Stimulated activated CD8-positive, alpha-beta memory T cell treated with anti-CD3 and anti-CD28 coated beads, Interleukin-12 subunit alpha, Interleukin-12 subunit beta, amount 100 ng/mL, for 4 hours (primary cell): Measurements from ENCODE around the gene FBXL17.
A peak's percentile ranks its signal among the peaks of the same experiment; 100 is the strongest.
"Not testable (repeated sequence)": the region's sequence is repeated elsewhere in the genome, so short reads cannot be mapped to it uniquely, and the experiment has no call there.

Experiments used
- DNase-seq: peaks from one replicate; pipeline ENCODE4 v3.0.0-alpha.2; 2020; ENCODE audit warnings: low read depth

FBXL17 gene

DNA sequence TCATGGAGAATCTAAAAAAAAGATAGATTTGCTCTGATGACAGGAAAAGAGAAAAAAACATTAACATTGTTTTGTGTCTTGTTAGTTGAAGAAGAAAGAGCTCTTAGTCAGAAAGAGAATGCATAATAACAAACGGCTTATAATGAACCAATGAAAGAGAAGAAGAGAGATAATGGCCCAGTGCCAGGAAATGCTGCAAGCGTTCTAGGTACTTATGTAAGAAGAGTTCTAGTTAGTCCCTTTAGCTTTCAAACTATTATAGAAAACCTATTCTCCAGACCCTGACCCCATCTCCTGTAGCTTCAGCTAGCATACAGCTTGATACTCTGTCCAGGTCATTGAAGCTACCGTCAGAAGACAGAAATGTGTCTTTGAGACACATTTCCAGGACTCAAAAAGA lies 70.2 kb downstream of the FBXL17 start:
- DNase-seq = no peak

DNA sequence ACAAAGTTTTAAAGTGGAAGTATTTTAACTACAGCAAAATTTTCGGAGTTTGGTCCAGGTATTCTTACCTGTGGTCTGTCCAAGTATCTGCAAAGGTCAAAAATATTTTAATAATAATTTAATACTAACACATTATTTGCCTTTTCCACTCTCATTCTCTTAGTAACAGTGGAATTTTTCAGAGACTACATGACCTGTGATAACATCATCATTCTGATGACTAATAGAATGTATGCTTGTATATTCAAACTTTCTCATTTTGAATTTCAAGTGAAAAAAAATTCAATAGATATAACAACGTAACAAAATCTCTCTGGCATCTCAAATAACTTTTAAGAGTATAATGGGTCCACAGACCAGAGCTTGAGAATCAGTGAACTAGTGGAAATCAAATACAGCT lies 78.3 kb downstream of the FBXL17 start:
- DNase-seq = no peak

DNA sequence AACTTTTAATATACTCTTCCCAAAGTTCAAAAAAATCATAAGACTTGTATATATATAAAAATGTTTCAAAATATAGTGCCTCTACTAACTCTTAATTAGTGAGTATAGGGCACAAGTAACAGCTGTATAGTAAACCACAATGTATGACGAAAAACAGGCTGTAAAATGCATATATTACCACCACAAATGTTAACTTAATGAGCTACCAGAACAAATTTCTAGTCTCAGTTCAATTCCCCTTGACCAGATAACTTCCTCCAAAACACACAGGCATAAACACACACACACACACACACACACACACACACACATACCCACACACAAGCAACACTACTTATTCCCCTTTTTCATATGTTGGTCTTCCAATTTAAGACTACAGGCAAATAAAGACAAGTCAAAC lies 78.8 kb downstream of the FBXL17 start:
- DNase-seq = no peak

DNA sequence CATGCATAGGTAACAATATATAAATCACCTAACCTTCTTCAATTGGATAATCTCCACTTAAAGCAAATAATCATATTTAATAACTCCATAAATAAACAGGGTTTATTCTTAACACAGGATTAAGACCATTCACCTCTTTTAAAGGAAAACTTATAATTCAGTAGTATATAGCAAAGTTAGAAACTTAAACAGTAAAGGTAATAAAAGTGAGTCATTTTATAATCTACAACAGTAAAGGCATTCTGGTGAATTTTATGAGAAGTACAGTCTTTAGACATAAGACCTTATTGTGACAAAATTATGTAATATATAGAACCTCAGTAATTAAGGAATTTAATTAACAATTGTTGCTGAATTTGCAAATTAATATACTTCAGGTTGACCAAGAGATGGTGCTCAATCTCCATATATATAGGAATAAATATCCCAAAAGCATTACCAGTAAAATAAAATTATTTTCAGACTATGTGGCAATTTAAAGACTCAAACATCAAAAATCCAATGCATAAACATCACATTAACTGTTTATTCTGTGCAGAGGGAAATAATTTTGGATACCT lies 84.8 kb downstream of the FBXL17 start:
- DNase-seq = no peak

DNA sequence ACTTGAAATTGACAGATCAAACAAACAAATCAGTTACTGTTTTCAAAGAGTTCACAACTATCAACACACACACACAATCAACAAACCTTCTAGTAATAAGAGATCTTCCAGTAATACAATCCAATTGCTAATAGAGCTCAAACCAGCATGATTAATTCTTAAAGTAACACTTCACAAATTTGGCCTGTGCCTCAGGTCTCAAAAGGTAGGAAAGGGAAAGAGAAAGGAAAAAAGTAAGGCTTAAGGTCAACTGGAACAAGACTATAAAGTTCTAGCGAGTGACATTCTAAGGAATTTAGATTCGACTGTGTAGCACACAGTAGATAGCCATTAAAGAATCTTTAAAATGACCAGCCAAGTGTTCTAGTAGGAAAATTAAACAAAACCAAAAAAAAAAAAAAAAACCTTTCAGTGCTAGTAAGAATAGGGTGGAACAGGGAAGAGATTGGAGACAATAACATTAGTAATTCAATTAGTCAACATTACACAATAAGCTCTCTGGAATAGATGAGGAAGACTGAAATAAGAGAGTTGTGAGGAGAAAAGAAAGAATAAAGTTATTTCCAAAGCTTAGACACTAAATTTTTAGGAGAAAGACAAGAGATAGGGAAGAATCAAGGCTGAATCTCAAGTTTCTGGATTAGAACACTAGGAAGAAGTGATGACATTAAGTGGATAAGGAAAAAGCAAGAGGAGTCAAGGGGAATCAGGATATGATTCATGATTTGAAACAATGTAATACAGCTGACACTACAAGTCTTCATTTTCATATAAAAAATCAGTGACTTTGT lies 86.1 kb downstream of the FBXL17 start:
- no peak for DNase-seq

DNA sequence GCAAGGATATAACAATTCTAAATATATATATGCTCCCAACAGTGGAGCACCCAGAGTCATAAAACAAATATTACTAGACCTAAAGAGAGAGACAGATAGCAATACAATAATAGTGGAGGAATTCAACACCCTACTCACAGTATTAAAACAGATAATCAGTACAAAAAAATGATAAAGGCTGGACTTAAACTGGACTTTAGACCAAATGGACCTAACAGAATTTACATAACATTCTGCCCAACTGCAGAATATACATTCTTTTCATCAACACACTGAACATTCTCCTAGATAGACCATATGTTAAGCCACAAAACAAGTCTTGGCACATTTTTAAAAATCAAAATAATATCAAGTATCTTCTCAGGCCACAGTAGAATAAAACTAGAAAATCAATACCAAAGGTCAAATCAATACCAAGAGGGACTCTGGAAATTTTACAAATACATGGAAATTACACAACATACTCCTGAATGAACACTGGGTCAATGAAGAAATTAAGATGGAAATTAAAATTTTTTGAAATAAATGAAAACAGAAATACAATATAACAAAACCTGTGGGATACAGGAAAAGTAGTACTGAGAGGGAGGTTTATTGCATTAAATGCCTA lies 100.8 kb downstream of the FBXL17 start:
- no peak for DNase-seq

DNA sequence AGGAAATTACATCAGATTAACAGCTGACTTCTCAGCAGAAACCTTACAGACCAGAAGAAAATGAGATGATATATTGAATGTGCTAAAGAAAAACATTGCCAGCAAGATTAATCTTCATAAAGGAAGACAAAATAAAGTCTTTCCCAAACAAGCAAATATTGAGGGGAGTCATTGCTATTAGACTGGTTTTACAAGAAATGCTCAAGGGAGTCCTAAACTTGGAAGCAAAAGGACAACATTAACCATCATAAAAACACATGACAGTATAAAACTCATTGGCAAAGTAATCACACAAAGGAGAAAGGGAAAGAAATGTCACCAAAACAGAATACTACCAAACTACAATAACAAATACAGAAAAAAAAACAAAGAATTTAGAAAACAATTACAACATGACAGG lies 101.7 kb downstream of the FBXL17 start:
- DNase-seq = no peak

DNA sequence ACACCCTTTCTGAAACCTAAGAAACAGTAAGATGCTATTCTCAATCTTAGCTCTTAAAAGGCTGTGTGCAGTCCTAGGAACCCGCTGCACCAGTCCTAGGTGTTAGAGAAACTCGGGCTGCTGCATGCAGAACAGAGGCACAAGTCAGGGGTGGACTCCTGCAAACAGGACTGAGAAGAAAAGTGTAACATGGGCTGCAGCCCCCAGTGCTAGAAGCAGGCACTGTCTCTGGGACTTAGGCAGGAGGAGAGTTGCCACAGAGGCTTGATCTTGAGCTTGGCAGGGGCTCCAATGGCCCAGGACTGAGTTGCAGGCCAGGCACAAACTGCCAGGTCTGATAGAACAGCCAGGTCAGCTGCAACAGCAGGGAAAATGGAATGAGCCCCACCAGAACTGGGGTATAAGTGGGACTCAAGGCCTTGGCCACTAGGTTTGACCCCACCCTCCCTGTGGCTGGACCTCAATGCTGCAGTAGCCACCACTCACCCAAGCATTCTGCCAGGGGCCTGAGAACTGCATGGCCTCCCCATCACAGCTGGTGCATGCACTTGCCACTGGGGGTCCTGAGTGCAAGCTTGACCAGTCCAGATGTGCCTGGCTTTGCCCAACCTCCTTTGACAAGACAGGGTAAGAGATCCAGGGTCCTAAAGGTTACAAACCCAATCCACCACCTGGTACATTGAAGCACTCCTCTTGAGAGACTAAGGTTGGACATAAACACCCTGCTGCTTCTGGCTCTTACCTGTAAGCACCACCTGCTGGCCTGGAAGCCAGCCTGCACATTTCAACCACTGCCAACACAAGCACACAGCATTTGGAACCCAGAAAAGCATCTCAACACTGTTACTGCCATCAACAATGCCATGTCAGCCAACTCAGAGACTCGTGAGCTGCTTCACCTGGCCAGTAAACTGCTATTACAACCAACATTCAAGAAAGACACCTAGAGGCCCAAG lies 103.3 kb downstream of the FBXL17 start:
- no peak for DNase-seq

DNA sequence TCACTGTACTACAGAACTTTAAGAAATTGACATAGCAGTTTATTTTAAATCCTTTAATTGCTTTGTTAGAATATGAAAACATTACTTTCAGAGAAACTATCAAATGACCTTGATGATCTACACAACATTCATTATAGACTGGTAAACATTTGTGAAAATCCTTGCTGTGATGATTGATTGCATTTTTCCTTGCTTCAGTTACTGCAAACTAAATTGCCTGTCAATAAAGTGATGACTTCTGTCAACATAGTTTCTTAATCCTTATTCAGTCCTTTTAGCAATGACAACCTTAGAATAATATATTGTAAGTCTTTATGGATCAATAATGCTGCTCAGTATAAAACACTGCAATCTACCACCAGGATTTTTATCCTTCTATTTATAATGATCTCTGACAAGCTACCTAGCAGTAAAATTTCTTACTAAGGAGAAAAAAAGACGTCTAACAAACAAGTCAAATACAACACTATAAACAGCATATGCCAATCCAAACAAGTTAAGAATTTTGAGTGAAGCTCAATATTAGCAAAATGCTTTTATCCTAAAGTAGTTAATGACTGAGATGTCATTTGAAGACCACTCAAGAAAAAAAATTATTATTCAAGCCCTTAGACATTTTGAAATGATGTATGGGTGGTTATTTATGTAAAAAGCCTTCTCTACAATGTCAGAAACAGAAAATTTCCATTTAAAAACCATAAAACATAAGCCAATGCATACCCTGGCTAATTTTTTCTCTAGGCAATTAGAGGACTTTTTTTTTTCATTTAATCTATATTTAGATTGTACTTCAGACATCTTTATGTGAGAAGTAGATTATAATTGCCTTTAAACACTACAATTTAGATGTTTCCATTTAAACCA lies 105.5 kb downstream of the FBXL17 start:
- no peak for DNase-seq

DNA sequence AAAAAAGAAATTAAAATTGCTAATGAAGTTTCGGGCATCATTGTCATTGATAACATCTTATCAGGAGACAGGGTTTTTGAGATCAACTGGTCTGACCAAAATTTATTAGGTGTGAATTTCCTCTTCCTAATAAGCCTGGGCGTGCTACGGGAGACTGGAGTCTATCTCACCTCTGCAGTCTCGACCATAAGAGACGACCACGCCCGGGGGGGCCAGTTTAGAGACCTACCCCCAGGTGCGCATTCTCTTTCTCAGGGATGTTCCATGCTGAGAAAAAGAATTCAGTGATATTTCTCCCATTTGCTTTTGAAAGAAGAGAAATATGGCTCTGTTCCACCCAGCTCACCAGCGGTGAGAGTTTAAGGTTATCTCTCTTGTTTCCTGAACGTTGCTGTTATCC lies 107.8 kb downstream of the FBXL17 start:
- not testable (repeated sequence) for DNase-seq

DNA sequence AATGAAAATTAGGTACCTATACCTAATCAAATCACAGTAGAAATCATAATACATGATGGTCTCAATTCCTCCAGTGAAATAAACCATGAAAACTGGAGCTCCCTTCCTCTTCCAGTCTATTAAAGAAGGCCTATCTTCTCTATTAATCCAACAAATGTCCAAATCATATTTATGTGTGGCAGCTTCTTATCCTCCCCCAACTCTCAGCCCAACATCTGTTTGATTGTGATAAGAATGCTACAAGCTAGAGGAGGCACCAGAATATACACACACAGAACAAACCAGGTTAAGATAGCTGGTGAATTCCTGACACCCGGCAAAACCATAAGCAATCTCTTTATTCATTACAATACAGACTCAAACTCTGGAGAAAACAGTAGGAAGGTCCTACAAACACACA lies 110.8 kb downstream of the FBXL17 start:
- no peak for DNase-seq

DNA sequence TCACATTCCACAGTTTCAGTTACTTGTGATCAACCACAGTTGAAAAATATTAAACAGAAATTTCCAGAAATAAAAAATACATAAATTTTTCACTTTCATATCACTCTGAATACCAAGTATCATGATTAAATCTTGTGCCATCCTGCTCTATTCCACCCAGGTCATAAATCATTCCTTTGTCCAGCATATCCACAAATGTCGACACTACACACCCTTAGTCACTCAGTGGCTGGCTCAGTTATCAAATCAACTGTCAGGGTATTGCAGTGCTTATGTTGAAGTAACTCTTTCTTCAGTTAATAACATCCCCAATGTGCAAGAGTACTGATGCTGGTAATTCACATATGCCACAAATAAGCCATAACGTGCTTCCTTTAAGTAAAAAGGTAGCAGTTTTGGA lies 115.7 kb downstream of the FBXL17 start:
- DNase-seq = no peak

DNA sequence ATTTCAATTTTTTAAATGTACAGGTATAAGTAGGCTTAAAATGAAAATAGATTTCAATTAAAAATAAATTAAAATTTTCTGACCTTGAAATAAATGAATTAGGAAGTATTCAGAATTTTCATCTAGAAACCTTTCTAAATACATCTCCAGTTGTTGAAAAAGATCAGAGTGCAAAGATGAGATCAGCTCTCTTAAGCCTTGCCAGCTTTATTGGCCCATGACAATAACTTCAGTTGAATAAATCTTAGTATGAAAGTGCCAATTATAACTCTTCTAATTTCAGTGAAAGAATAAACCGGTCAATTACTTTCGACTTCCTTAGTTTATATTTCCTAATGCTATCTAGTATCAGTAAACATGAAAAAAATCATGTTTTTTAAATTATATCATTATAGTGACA lies 117.4 kb downstream of the FBXL17 start:
- no peak for DNase-seq

DNA sequence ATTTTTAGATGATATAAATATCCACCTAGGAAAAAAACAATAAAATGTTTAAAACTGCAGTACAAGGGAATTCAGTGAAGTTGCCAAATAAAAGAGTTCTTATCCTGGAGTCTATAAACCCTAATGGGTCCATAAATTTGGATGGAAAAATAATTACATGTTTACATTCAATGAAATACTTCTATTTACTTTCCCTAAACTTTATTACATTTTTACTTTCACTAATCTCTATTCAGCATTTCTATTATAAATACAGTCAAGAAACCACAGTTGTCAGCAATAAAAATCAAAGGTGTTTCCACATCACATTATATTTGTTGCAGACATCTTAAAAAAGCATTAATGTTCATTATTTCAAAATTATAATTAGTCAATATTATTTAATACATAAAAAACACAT lies 118.6 kb downstream of the FBXL17 start:
- DNase-seq = no peak

DNA sequence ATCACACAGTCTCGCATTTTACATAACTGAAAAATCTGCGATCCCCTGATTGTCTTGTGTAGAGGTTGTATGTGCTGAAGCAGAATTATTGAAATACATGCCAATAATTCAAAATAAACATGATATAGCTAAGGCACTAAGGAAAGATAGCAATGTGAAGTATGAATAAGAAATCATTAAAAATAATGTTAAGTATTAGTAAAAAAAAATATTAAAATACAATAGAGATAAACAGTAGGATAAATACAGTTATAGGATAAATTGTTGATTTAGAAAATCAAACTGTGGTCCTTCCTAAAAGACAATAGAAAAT lies 121.1 kb downstream of the FBXL17 start:
- DNase-seq = no peak

DNA sequence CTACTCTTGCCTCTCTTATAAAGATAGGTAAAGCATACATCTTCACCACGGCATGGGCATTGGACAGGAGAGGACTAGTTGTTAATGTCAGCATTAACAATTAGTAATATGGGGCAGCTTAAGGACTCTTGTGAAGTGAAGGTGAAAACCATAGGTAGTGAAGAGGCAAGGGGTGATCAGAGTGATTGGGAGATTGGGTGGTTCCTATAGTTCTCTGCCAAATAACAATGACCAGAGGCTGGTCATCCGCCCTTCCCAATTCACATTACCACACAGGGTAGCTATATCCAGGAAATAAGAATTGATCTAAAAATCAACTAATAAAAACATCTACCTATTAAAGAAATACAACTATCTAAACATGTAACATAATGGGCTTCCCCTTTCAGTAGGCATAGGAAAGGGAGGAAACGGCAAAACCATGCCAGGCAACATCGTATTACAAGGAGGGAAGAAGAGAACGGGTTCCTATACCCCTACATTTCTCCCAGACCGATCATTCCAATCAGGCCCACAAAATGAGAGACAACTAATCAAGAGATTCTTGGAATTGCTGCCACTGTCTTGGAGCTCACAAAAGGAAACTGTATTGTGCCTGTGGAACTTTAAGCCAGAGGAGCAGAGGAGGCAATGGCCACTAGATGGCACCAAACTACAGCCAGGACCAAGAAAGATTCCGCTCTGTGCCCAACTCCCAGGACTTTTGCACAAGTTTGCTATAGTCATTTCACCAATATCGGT lies 121.6 kb downstream of the FBXL17 start:
- peak; percentile 15 for DNase-seq

DNA sequence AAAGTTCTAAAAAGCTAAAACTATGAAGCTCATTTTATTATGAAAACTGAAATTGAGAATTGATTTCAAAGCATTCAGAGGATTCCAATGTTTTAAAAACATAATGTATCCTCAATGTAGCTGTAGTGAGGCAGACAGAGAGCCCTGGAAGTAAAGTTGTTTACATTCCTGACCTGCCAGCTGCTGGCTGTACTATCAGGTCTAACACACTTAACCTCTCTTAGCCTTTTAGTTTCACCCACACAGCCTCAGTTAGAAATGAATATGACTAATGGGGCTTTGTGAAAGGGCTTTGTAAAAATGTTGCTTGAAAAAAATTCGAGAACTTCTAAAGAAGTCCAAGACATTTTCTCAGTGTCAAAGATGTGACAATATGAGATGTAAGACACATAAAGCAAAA lies 122.6 kb downstream of the FBXL17 start:
- DNase-seq = no peak

DNA sequence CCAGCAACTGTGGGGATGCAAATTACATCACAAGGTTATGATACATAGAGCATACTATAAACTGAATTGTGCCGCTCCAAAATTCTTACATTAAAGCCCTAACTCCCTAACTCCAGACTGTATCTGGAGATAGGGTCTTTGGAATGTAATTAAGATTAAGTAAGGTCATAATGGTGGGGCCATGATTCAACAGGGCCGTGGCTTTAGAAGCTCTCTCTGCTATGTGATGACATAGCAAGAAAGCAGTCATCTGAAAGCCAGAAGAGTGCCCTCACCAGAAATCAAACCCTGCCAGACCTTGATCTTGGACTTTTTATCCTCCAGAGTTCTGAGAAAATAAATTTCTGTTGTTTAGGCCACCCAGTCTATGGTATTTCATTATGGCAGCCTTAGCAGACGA lies 123.9 kb downstream of the FBXL17 start:
- DNase-seq = no peak

DNA sequence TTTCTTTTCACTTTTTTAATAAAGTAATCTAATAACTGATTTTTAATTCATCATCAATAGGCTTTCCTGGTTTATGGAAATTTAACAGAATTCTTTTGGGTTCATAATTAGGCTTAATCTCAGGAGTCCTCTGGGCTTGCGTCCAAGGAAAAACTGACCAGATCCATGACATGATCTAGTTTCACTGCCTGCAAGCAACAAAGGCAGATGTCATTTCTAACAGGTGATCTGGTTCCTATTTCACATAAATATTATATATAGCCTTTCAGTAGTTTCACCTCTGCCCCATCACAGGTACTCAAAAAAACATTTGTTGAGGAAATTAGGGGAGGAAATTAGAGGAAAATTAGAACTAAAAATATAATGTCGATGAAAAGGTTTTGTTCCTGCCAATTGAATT lies 126.4 kb downstream of the FBXL17 start:
- DNase-seq = no peak

DNA sequence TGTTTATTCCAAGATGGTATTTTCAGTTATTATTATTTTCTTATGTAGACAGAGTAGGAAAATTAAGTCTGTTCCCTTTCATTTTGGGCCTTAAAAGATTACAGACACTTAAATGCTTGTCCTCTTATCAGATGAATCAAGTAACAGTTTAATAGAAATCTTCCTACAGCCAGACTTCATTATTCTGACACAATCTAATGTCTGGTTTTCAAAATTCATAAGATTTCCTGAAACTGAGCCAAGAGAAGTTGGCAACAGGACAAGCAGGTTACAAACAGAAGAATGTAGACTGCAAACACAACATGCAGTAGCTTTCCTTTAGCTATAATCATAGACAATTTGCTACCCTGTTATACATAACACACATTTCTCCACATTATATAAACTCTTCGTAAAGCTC lies 130.5 kb downstream of the FBXL17 start:
- no peak for DNase-seq

DNA sequence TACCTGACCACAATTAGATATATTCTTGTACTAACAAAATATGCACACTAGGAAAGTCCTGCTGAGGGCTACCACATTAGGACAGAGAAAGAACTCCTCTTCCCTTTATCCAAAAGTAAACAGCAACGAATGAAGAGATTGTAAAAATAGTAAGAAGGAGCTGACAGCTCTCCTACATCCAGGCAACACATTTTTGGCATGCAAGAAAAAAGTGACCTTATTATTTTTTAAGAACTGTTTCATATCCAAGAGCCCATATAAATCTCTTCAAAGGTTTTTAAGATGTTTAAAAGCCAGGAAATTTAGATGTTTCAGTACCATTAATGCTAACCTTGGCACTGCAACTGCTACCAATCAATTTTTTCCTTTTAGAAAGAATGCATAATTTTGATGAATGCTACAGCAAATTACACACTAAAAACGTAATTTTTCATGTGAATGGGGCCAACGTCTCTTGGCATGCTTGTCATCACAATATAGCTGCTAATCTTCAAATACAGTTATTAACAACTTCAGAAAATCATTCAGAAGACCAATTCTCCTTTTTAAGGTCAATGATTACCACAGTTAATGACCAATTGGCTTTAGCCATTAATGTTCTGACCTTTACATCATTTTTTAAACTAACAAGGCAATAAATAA lies 132.0 kb downstream of the FBXL17 start:
- no peak for DNase-seq
